GM06990 (cell line): ENCODE measurements around the gene SSTR3.

Experiments used
- DNase-seq: peaks from one replicate; pipeline ENCODE4 v3.0.0-alpha.2; 2011; ENCODE audit not compliant: insufficient read length; ENCODE audit errors: extremely low read depth
- H3K27me3 ChIP-seq: replicated peaks from 2 replicates; pipeline ENCODE4 v1.6.0; 2011; ENCODE audit warnings: low read length; ENCODE audit not compliant: control insufficient read depth, insufficient read depth
- H3K36me3 ChIP-seq: 2 replicates; pipeline ENCODE4 v1.5.1; 2011; ENCODE audit warnings: low read length; ENCODE audit not compliant: control insufficient read depth, insufficient read depth
- H3K4me3 ChIP-seq: replicated peaks from 2 replicates; pipeline ENCODE4 v1.5.1; 2011; ENCODE audit warnings: low read depth, mild to moderate bottlenecking, control low read depth, low read length
- TF ChIP-seq, protein P1 (sequence below): IDR thresholded peaks from 2 replicates; pipeline ENCODE4 v1.5.1; 2011; ENCODE audit warnings: low read length, control low read depth, mild to moderate bottlenecking, inconsistent platforms; ENCODE audit not compliant: insufficient read depth, poor library complexity, severe bottlenecking

The SSTR3 gene

DNA sequence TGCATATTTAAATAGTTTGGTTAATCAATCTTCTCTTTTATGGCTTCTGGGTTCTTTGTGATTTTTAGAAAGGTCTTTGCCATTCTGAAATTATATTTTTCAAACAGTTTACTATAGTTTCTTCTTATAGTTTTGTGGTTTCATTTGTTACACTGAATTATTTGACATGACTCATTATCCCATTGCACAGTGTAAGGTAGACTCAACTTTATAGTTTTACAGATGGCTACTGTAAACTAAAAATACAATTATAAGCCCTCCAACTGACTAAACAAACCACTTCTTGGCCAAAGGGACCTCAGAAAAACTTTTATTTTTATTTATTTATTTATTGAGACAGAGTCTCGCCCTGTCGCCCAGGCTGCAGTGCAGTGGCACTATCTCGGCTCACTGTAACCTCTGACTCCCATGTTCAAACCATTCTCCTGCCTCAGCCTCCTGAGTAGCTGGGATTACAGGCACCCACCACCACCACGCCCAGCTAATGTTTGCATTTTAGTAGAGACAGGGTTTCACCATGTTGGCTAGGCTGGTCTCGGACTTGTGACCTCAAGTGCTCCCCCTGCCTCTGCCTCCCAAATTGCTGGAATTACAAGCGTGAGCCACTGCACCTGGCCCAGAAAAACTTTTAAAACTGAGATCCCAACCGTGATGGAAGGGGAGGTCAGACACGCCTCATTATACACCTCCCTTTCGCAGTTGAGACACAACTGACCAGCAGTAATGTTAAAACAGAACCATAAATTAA, 45.9 kb upstream of the SSTR3 start:
- Histone ChIP-seq H3K36me3 (no peaks in the 10 kb centered on the region), H3K4me3 (no peak overlapping the region), H3K27me3 (no peaks in the 10 kb centered on the region; the same call in 1 of the 2 replicates)
- no peak for DNase-seq
- TF ChIP-seq, protein P1, sequence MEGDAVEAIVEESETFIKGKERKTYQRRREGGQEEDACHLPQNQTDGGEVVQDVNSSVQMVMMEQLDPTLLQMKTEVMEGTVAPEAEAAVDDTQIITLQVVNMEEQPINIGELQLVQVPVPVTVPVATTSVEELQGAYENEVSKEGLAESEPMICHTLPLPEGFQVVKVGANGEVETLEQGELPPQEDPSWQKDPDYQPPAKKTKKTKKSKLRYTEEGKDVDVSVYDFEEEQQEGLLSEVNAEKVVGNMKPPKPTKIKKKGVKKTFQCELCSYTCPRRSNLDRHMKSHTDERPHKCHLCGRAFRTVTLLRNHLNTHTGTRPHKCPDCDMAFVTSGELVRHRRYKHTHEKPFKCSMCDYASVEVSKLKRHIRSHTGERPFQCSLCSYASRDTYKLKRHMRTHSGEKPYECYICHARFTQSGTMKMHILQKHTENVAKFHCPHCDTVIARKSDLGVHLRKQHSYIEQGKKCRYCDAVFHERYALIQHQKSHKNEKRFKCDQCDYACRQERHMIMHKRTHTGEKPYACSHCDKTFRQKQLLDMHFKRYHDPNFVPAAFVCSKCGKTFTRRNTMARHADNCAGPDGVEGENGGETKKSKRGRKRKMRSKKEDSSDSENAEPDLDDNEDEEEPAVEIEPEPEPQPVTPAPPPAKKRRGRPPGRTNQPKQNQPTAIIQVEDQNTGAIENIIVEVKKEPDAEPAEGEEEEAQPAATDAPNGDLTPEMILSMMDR: no peak

DNA sequence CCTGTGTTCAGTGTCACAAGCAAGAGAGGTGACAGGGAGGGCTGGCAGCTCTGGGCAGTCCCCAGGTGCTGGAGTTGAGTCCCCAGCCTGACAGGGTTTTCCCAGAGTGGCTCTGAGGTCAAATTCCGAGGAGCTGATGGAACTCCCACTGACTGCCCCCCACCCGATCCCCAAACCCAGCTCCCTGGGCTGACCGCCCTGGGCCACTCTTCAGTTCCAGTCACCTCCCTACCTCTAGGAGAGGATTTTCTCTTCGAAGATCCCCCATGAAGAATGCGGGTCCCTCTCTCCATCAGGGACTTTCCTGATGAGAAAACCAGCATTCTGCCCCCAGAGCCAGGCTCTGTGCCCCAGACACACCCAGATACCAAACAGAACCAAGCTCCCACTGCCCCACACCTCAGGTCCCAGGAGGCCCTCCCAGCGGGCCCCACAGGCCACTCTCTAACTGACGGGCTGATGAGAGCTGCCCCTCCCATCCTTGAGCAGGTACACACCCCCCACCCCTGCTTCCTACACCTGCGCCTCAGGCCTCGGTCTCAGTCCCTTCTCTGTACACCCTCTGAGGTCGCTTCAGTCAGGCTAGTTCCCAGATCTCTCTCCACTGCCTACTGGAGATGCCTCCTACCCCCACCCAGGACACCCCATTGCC, 43.9 kb upstream of the SSTR3 start:
- TF ChIP-seq, protein P1: no peak
- H3K27me3 ChIP-seq: no peaks in the 10 kb centered on the region
- H3K36me3 ChIP-seq: no peaks in the 10 kb centered on the region
- H3K4me3 ChIP-seq: no peak overlapping the region
- DNase-seq: no peak

DNA sequence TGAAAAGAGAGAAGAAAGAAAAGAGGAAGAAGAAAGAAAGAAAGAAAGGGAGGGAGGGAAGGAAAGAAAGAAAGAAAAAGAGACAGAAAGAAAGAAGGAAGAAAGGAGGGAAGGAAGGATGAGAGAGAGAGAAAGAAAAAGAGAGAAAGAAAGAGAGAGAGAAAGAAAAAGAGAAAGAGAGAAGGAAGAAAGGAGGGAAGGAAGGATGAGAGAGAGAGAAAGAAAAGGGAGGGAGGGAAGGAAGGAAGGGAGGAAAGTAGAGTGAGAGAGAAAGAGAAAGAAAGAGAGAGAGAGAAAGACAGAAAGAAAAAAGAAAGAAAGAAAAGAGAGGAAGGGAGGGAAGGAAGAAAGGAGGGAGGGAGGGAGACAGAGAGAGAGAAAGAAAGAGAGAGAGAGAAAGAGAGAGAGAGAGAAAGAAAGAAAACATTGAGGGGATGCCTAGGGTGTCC, 43.3 kb upstream of the SSTR3 start:
- no peaks in the 10 kb centered on the region for H3K36me3 ChIP-seq
- no peaks in the 10 kb centered on the region for H3K27me3 ChIP-seq
- TF ChIP-seq, protein P1: no peak
- no peak for DNase-seq
- no peak overlapping the region for H3K4me3 ChIP-seq

DNA sequence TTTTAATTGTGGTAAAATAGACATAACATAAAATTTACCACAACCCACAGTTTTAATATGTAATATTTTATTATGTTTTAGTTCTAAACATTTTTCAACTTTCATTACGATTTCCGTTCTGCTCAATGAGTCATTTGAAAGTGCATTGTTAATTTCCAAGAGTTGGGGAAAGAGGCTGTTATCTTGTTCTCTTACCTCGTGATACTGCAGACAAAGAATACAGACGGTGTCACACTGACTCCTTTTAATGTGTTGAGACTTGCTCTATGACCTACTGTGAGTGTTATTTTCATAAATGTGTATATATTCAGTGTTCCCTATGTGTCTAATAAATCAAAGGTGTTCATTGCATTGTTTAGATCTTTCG, 42.6 kb upstream of the SSTR3 start:
- no peaks in the 10 kb centered on the region for H3K27me3 ChIP-seq
- DNase-seq: no peak
- TF ChIP-seq, protein P1: no peak

DNA sequence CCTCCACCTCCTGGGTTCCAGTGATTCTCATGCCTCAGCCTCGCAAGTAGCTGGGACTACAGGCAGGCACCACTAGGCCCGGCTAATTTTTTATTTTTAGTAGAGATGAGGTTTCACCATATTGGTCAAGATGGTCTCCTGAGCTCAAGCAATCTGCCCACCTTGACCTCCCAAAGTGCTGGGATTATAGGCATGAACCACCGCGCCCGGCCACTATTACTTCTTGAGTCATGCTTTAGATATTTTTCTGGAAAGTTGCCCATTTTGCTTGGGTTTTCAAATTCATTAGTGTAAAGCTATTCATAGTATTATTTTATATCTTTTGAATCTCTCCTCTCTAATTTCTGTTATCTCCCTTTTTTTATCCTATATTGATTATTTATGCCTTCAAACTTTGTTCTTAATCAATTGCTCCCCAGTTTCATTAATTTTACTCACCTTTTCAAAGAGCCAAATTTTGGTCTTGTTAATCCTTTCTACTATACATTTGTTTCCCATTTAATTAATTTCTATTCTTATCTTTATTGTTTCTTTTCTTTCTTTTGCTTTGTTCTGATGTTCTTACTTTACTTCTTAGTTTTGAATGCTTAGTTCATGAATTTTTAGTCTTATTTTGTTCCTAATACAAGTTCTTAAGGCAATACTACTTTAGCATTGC, 42.1 kb upstream of the SSTR3 start:
- TF ChIP-seq, protein P1: no peak
- Histone ChIP-seq H3K4me3 (no peak overlapping the region), H3K36me3 (no peaks in the 10 kb centered on the region), H3K27me3 (no peaks in the 10 kb centered on the region)
- no peak for DNase-seq

More for the DNA sequence above, 42.6 kb upstream of the SSTR3 start:
- no peak overlapping the region for H3K4me3 ChIP-seq
- H3K36me3 ChIP-seq: no peaks in the 10 kb centered on the region
